Mesenteric fat pad (tissue), 1 donor: Measurements from ENCODE around the gene ZNF618. TPM values are rescaled to one million over a fixed set of nuclear protein-coding genes. Genes with fewer than 3 reads are reported as not detected.
"Not testable (repeated sequence)": the region's sequence is repeated elsewhere in the genome, so short reads cannot be mapped to it uniquely, and the experiment has no call there.

Experiments
- DNase-seq: peaks from one replicate; pipeline ENCODE4 v3.0.0-alpha.2; 2020; ENCODE audit warnings: low spot score
- total RNA-seq: library from RNA; stranded (reverse); fragmentation: NEBNext Ultra II Directional; extraction: Animal tissue kit (Norgen Biotek cat#: 25700); gene quantifications from one replicate; pipeline ENCODE4 v1.2.1, GENCODE V29; 2021
- donor health status: DM: yes; HTN: yes; CAD: no.

The ZNF618 gene
- total RNA-seq, 1 donor from 2014 or later, result 8.2 TPM

DNA sequence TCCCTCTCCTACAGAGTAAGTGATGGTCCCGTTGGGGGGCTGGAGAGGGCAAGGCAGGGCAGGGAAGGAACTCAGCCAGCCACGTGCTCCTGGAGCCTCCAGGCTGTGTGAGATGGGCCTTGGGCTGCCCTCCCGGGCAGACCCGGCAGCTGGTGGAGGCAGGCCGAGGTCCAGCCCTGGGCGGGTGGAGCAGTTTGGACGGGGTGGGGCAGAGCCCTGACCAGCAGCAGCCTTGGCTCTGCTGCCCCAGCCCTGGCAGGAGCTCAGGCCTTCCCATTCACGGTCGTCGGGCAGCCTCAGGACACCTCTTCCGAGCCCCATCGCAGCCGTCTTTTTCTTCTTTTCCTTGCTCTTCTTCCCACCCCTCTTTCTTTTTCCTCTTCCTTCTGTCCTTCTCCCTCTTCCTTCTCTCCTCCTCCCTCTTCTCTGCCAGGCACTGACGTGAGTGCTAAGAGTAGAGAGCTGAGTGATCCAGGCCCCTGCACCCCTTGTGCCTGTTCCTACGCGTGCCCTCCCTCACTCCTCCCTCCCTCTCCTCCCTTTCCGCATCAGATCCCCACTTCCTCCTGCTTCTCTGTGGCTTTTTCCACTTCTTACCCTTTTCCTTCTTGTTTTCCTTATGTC, 159.2 kb downstream of the ZNF618 start:
- peak; percentile 81 for DNase-seq

DNA sequence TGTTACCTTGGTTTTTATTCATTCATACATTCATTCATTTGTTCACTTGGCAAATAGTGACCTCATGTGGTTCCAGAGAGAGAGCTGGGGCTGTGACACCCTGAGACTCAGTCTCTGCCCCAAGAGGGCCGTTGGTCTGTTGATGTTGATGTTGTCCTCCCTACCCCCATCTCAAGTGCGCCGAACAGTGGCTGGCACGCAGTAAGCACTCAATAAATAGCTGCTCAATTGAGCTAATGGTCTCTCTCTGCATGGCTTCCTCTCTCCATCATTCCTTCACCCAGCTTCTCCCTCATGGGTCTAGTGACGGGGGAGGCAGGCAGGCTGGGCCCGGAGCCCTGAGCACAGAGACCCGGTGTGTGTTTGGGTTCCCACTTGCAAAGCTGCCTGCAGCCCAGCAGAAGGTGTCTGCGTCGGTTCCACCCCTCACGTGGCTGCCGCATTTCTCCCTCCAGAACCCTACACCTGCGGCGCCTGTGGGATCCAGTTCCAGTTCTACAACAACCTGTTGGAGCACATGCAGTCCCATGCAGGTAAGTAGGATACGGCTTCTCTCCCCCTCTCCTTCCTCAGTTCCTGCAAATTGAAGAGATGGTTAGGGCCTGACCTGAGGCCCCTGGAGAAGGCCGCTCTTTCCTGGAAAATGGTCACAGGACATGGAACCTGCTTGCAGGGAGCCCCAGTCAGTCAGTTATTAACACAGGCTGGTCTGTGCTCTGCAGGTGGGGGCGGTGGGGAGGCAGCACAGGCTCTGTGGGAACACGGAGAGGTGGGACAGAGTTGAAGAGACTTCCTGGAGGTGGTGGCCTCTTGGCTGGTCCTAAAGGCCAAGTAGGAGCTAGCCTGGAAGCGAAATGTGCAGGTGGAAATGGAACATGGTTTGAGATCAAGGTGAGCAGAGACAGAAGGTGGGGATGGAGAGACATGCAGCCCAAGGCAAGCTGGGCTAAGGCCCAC, 160.0 kb downstream of the ZNF618 start:
- DNase-seq, result peak; percentile 71

DNA sequence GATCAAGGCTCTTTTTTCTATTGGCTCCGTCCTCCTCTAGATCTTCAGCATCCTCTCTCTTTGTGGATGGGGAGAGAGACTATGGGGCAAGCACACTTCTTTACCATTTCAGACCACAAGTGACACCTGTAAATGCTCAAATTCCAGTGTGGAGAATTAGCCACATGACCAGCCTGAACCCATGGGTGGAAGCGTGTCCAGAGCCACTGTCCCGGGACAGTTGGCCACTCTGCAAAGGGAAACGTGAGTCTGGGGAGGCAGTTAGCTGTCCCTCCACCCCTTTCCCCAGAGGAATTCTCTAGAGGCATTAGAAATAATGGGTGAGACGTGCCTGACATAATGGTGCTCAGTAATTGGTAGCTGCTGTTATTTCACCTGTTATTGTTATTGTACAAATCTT, 161.1 kb downstream of the ZNF618 start:
- DNase-seq, result peak; percentile 33

DNA sequence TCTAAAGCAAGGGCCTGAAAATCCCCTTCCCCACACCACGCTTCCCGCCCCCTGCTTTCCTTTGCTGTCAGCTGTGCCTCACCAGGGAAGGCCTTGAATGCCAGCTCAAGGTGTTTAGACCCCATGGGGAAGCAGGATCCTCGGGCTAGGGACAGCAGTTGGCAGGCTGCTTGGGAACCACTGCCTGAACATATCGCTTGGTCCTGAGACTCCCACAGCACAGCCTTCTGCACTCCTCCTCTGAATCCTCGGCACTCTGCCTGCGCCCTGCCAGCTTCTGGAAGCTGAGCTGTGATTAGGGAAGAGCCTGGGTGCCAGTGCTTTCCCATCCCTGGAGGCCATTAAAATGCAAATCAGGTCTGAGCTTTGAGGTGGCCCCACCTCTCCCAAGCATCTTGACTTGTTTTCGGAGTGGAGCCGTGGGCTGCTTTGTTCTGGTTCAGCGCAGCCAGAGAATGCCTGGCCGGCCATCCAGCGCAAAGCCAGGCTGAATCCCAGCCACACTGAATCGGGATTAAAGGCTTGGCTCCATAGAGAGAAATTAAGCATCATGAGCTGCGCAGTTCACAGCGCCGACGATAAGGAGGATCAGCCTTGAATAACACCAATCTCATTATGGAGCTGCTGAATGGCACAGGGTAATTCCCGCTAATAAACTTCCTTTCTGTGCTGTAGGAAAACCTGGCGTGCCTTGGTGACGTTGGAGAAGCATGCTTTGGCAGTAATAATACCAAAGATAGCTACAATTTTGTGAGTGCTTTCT, 162.0 kb downstream of the ZNF618 start:
- peak; percentile 78 for DNase-seq

DNA sequence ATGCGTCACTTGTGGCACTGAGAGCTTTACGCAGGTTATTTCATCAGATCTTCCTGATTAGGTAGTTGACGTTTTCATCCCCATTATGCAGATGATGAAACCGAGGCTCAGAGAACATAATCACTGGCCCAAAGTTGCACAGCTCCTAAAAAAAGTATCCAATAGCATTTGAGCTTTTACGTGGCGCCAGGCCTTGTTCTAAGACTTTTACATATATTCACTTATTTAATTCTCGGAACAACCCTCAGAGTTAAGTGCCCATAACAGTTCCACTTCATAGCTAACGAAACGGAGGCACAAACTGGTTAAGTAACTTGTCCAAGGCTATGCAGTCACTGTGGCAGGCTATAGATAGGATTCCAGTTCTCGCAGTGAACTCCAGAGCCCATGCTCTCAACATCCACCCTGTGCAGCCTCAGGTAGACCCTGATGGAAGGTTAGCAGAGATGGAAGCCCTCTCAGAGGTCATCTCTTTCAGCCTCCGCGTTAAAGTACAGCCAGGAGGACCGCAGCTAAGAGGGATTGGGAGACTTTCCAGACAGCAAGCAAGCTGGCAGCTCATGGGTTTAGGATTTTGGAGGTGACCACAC, 162.7 kb downstream of the ZNF618 start:
- DNase-seq, result peak; percentile 43

DNA sequence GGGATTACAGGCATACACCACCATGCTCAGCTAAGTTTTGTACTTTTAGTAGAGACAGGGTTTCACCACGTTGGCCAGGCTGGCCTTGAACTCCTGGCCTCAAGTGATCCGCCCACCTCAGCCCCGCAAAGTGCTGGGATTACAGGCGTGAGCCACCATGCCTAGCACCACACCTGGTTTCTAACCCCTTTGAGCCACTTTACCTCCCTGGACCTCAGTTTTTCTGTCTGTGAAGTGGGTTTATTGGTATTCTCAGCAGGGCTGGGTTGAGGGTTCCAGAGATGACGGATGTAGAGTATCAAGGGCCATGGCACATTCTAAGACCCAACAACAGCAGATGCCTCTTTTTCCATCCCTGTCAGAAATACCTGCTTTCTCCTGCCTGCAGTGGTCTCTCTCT, 163.4 kb downstream of the ZNF618 start:
- peak; percentile 37 for DNase-seq

DNA sequence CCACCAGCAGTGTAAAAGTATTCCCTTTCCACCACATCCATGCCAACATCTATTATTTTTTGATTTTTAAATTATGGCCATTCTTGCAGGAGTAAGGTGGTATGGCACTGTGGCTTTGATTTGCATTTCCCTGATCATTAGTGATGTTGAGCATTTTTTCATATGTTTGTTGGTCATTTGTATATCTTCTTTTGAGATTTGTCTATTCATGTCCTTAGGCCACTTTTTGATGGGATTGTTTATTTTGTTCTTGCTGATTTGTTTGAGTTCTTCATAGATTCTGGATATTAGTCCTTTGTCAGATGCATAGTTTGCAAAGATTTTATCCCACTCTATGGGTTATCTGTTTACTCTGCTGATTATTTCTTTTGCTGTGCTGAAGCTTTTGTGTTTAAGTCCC, 167.6 kb downstream of the ZNF618 start:
- not testable (repeated sequence) for DNase-seq

DNA sequence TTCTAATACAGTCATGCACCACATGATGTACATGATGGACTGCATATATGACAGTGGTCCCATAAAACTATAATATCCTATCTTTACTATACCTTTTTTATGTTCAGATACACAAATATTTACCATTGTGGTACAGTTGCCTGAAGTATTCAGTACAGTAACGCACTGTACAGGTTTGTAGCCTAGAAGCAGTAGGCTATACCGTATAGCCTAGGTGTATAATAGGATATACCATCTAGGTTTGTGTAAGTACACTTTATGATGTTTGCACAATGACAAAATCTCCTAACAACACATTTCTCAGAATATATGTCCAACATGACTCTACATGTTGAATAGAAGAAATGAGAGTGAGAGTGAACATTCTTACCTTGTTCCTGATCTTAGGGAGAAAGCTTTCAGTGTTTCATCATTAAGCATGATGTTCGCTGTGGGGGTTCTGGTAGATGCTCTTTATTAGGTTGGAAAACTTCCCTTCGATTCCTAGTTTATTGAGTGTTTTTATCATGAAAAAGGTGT, 170.2 kb downstream of the ZNF618 start:
- DNase-seq, result no peak

DNA sequence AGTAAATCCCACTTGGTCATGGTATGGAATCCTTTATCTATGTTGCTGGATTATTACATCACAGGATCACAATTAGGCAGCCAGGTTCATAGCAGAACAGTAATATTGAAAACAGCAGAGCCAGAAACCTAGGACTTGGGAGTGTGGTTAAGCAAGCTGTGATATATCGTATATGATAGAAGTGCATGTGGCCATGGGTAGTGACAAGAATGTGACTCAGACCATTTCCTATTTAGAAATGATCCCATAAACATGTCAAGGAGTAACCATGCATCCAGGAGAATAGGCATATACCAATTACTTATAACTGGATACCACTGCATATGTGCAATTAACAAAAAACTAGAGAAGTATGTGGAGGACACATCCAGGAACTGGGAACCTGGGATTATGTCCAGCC, 170.8 kb downstream of the ZNF618 start:
- DNase-seq, result no peak

DNA sequence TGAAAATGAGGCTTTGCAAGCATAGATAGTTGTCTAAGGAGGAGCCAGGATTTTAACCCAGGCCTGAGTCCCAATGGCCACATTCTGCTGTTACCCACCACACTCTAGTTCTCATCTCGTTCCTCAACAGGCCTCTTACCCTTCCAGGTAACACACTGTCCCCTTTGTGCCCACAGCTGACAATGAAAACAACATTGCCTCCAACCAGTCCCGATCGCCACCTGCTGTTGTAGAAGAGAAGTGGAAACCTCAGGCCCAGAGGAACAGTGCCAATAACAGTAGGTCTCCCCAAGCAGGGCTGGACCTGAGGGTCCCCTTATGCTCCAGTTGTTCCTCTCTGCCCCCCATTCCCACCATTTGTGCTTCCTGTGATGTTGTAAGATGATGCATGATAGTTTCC, 171.6 kb downstream of the ZNF618 start:
- peak; percentile 26 for DNase-seq

DNA sequence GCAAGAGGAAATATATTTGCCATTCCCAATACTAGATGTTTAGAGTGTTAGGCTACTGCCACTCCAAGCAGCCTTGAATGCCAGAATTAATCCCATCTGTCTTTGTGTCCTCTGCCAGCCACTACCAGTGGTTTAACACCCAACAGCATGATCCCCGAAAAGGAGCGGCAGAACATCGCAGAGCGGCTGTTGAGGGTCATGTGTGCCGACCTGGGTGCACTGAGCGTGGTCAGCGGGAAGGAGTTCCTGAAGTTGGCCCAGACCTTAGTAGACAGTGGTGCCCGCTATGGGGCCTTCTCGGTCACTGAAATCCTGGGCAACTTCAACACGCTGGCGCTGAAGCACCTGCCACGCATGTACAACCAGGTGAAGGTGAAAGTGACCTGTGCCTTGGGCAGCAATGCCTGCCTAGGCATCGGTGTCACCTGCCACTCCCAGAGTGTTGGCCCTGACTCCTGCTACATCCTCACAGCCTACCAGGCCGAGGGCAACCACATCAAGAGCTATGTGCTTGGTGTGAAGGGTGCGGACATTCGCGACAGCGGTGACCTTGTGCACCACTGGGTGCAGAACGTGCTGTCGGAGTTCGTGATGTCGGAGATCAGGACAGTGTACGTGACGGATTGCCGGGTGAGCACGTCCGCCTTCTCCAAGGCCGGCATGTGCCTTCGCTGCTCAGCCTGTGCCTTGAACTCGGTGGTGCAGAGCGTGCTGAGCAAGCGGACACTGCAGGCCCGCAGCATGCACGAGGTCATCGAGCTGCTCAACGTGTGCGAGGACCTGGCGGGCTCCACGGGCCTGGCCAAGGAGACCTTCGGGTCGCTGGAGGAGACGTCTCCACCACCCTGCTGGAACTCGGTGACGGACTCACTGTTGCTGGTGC, 172.7 kb downstream of the ZNF618 start:
- peak; percentile 86 for DNase-seq

DNA sequence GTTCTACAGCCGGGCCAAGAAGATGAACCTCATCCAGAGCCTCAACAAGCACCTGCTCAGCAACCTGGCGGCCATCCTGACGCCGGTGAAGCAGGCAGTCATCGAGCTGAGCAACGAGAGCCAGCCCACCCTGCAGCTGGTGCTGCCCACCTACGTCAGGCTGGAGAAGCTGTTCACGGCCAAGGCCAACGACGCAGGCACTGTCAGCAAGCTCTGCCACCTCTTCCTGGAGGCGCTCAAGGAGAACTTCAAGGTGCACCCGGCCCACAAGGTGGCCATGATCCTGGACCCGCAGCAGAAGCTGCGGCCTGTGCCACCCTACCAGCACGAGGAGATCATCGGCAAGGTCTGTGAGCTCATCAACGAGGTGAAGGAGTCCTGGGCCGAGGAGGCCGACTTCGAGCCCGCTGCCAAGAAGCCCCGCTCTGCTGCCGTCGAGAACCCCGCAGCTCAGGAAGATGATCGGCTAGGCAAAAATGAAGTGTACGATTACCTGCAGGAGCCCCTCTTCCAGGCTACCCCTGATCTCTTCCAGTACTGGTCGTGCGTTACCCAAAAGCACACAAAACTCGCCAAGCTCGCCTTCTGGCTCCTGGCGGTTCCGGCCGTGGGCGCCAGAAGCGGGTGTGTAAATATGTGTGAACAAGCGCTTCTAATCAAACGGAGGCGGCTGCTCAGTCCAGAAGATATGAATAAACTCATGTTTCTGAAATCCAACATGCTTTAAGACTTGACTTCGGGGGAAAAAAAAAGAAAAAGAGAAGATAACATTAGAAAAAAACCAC, 173.5 kb downstream of the ZNF618 start:
- peak; percentile 76 for DNase-seq

DNA sequence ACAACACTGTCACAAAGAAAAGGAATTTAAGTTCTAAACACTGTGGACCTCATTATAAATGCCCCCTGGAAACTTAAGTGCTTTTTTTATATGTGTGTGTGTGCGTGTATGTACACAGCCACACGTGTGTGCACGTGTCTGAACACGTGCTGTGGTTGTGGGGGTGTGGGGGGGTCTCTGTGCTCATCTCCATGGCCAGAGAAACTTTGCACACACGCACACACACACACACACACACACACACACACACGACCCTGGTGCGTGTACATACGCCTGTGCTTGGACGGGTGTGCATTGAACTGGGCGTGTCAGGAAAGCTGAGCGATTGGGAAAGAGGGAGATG, 174.1 kb downstream of the ZNF618 start:
- peak; percentile 60 for DNase-seq

DNA sequence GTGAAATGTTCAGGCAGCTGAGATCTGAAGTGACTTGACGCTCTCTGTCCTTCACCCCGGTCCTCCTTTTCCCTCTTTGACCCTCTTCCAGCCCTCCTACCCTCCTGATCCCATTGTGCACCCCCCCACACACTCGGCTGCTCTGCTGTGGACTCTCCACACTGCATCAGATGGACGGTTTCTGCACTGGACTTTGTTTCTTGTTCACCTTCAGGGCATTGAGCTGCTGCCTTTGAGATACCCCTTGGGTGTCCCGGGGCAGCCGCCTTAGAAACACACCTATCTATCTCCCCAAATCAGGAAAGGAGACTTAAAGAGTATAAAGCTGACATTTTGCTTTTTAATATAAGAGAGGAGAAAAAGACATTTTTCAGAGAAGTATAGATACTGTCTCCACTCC, 174.5 kb downstream of the ZNF618 start:
- DNase-seq, result peak; percentile 33

DNA sequence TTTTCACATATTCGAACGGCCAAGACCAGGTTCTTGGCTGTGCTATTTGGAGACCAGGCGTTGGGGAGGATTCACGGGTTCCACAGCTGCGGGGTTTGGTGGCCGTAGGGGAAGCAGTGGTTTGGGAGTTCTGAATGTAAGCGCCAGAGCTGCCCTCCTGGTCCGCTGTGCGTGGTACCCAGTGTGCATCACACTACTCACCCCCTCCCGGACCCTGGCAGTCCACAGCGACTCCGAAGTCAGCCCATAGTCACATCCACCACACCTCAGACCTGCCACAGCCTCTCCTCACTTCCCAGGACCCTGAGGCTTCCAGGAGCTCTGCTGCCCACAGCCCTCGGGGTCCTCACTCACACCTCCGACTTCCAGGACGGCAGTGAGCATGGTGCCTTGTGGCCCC, 175.2 kb downstream of the ZNF618 start:
- peak; percentile 84 for DNase-seq

DNA sequence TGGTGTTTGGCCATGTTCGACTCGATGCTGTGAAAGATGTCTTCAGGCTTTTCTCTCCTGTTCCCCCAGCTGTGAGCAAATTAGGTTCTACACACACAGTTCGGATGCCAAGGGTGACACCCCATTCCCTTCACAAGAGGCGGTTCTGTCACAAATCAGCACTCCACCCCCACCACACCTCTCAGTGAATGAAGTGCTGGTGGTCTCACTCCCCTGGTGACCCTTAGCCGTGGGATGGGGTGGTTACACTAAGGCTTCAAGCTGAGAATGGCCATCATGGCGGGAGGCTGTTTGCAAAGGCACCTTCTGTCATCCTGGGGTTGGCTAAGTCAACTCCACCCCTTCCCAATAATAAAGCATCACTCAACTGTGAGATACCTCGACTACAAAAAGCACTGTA, 175.6 kb downstream of the ZNF618 start:
- peak; percentile 59 for DNase-seq

DNA sequence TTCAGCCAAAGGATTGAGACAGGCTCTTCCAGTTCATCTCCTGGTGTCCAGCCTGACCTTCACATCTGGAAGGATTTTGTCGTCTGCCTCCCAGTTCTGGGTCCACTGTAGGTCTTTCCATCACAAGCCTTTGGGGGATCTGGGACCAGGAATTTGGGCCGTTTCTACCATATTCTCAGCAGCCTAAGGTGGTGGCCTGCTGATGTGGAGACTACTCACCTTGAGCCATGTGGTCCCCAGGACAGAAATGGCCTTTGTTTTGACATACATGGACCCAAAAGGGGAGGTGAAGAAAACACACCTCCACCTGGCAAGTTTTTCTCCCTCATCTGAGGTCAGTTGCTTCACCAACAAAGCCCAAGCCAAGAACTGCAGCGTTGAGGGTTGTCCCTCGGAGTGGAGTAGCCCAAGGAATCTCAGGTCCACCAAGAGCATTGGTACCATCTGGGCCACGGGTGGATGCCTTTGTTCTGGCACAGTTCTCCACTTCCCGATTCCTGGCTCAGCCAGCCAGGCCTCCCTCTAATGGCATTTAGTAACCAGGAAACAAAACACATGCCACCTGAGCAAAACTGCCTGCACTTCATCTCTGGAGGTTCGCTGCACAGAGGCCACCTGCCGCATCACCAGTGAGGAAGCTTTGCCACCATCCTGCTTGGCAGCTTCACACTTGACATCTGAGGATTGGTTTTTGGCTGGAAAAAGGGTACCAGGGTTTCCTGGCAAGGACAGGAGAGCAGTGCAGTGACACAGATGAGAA, 177.3 kb downstream of the ZNF618 start:
- DNase-seq, result peak; percentile 67

DNA sequence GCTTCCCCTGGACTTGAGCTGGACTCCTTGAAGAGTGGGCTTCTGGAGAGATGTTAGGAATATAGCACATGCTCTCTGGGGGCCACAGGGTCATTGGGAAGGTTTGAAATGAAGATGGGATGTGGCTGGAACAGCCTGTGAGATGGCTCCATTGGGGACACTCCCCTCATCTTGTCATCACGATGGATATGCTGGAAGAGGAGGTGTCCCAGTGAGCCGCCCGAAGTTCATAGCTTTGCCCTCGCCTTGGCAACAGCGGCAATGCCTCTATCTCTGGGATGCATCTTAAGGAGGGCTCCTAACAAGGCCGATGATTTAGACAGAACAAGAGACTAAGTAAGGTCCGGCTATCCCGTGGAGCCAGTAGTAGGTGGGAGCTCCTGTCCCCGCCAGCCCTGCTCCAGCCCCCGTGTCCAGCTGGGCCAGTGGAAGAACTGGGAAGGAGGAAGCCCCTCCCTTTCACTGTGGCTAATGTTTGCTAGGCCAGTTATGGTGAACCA, 178.1 kb downstream of the ZNF618 start:
- peak; percentile 59 for DNase-seq
